Lung (tissue), 12 donors: ENCODE data around the gene VASN. TPM values are rescaled to one million over a fixed set of nuclear protein-coding genes. Genes with fewer than 3 reads are reported as not detected.

Experiments
- ATAC-seq: fragments of 200-7000 bp; cut with Tn5 transposase; one replicate; pipeline ENCODE4 v1.9.1; 2020; ENCODE audit warnings: moderate number of reproducible peaks; ENCODE audit not compliant: insufficient read depth, low FRiP score
- DNase-seq, 3 donors: peaks; one replicate each; pipeline ENCODE4 v3.0.0-alpha.2; 2013 to 2017
- H3K27ac ChIP-seq, 2 donors: one replicate each; pipeline ENCODE4 v1.5.1; 2013; ENCODE audit warnings: mild to moderate bottlenecking in 2 of 2, moderate library complexity in 2 of 2, control low read depth in 1 of 2, inconsistent platforms in 1 of 2, low read depth in 1 of 2, low read length in 1 of 2
- H3K27me3 ChIP-seq, 3 donors: one replicate each; pipeline ENCODE4 v1.5.1; 2013; ENCODE audit warnings: low read length in 2 of 3; ENCODE audit not compliant: control insufficient read depth in 3 of 3, insufficient read depth in 3 of 3
- H3K36me3 ChIP-seq, 4 donors: one replicate each; pipeline ENCODE4 v1.5.1; 2013; ENCODE audit warnings: low read length in 4 of 4, mild to moderate bottlenecking in 1 of 4, moderate library complexity in 1 of 4; ENCODE audit not compliant: control insufficient read depth in 4 of 4, insufficient read depth in 4 of 4
- H3K4me1 ChIP-seq, 5 donors: one replicate each; pipeline ENCODE4 v1.5.1; 2013; ENCODE audit warnings: low read length in 5 of 5, mild to moderate bottlenecking in 2 of 5, moderate library complexity in 1 of 5; ENCODE audit not compliant: control insufficient read depth in 5 of 5, insufficient read depth in 5 of 5
- H3K4me3 ChIP-seq: one replicate; pipeline ENCODE4 v1.5.1; 2013; ENCODE audit warnings: mild to moderate bottlenecking, control low read depth, moderate library complexity
- H3K9ac ChIP-seq, 2 donors: one replicate each; pipeline ENCODE4 v1.5.1; 2013; ENCODE audit warnings: low read length in 2 of 2, control low read depth in 1 of 2; ENCODE audit not compliant: insufficient read depth in 1 of 2
- H3K9me3 ChIP-seq, 4 donors: one replicate each; pipeline ENCODE4 v1.5.1; 2013; ENCODE audit warnings: low read length in 3 of 4, mild to moderate bottlenecking in 1 of 4, moderate library complexity in 1 of 4; ENCODE audit not compliant: control insufficient read depth in 4 of 4, insufficient read depth in 3 of 4
- WGBS, 2 donors: extraction: QIAGEN DNeasy Blood & Tissue Kit; methylation state at CpG; one replicate each; pipeline ENCODE4 v1.1.7; 2013; 5-methylcytosine and 5-hydroxymethylcytosine counted together
- polyA plus RNA-seq, 2 donors: library from polyadenylated mRNA; stranded (reverse); fragments of 200-250 nt; gene quantifications; one replicate each; pipeline ENCODE4 v1.2.1, GENCODE V29; 2013
- total RNA-seq, 2 donors: library from RNA; depleted of rRNA in 1 of 2; stranded (reverse); fragments of >200 nt in 1 of 2; gene quantifications; one replicate each; pipeline ENCODE4 v1.2.1, GENCODE V29; 2014 to 2021
- TF ChIP-seq, protein P1 (sequence below): IDR thresholded peaks from 2 replicates; pipeline ENCODE4 v1.5.1; 2012; ENCODE audit warnings: mild to moderate bottlenecking; ENCODE audit errors: control extremely low read depth, extremely low read depth
- donor health status: control.
- donor health status: control.
- donor health status: Bipolar disorder and iron deficiency.
- donor health status: healthy.
- donor health status: DM: yes; HTN: yes; CAD: no.

Gene VASN
- total and polyA plus RNA-seq, 4 donors: 18.8 to 42.9 (median 31.3) TPM

- TF ChIP-seq, protein P1, sequence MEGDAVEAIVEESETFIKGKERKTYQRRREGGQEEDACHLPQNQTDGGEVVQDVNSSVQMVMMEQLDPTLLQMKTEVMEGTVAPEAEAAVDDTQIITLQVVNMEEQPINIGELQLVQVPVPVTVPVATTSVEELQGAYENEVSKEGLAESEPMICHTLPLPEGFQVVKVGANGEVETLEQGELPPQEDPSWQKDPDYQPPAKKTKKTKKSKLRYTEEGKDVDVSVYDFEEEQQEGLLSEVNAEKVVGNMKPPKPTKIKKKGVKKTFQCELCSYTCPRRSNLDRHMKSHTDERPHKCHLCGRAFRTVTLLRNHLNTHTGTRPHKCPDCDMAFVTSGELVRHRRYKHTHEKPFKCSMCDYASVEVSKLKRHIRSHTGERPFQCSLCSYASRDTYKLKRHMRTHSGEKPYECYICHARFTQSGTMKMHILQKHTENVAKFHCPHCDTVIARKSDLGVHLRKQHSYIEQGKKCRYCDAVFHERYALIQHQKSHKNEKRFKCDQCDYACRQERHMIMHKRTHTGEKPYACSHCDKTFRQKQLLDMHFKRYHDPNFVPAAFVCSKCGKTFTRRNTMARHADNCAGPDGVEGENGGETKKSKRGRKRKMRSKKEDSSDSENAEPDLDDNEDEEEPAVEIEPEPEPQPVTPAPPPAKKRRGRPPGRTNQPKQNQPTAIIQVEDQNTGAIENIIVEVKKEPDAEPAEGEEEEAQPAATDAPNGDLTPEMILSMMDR: no peak
- no peak overlapping the region for H3K27ac ChIP-seq
- DNase-seq (no peak), ATAC-seq (no peak)
- peaks cover 0 to 59% (median 1%) of the 10 kb centered on the region in 4 donors for H3K36me3 ChIP-seq
- no peaks in the 10 kb centered on the region for H3K9me3 ChIP-seq
- no peaks in the 10 kb centered on the region for H3K27me3 ChIP-seq
- no peak overlapping the region for H3K4me3 ChIP-seq
- no peaks in the 10 kb centered on the region for H3K4me1 ChIP-seq
- 95 to 99% methylated on average over 27 to 28 of the region's 28 CpGs for WGBS, 2 donors
- no peak overlapping the region for H3K9ac ChIP-seq
These were observed 10.4 kb upstream of the VASN start for GRCh38 chr16:4361033-4361943.

DNA sequence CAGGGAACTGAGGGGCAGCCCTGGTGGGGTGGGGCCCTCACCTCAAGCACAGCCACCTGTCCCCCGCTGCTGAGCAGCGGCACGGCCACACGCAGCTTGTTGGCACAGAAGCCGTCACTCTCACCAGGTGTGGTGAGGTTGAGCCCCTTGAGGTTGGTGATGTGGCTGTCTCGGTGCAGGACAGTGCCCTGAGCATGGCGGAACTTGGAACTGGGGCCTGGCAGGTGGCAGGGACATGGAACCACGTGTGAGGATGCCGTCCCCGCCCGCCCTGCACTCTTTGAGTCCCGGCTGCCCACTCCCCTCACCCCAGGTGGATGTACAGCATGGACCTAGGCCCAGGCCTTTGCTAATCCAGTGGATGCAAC lies 9.7 kb upstream of the VASN start:
- Histone ChIP-seq H3K27ac (no peak overlapping the region), H3K27me3 (no peaks in the 10 kb centered on the region), H3K4me1 (no peaks in the 10 kb centered on the region), H3K9me3 (no peaks in the 10 kb centered on the region), H3K9ac (no peak overlapping the region), H3K4me3 (no peak overlapping the region), H3K36me3 (peaks cover 0 to 56% (median 1%) of the 10 kb centered on the region in 4 donors)
- ATAC-seq (no peak), DNase-seq (no peak)
- TF ChIP-seq, protein P1: no peak
- WGBS, 2 donors: 93 to 96% methylated on average over 12 of the region's 12 CpGs

DNA sequence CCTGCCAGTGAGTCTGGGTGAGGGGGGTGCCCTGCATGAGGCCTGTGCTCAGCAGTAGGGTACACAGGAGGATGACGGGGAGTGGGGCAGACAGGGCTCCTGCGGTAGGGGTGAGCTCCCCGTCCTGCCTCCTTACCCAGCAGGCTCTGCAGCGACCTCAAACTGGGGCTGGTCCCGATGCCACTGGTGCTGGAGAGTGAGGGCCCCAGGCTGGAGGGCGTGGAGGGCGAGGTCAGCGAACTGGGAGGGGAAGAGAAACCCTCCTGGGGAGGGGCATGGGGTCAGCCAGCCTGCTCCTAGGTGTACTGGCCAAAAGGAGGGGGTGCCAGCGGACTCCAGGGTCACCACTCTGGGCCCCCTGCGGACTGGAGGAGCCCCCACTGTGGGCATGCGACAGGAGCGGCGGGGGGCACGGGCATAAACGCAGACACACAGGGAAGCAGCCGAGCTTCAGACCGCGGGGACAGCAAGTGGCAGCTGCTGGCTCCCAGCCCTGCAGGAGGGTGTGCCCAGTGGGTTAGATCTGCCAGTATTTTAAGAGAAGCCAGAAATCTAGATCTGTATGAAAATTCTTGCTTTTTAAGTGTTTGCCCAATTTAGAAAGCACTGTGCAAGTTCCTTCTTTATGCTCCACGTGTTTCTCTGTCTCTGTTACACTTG lies 9.0 kb upstream of the VASN start:
- no peak overlapping the region for H3K9ac ChIP-seq
- no peak for ATAC-seq
- H3K4me1 ChIP-seq: no peaks in the 10 kb centered on the region
- TF ChIP-seq, protein P1: no peak
- no peaks in the 10 kb centered on the region for H3K9me3 ChIP-seq
- H3K27ac ChIP-seq: no peak overlapping the region
- H3K27me3 ChIP-seq: no peaks in the 10 kb centered on the region
- WGBS, 2 donors: 71 to 92% methylated on average over 19 of the region's 19 CpGs
- peaks cover 0 to 54% (median 1%) of the 10 kb centered on the region in 4 donors for H3K36me3 ChIP-seq
- H3K4me3 ChIP-seq: no peak overlapping the region
- no peak for DNase-seq
